Panc1 (cell line): Measurements from ENCODE around the gene ITGB5. TPM values are rescaled to one million over a fixed set of nuclear protein-coding genes. Genes with fewer than 3 reads are reported as not detected.

Experiments
- ATAC-seq: fragments of 200-7000 bp; cut with Tn5 transposase; 2 replicates; pipeline ENCODE4 v1.9.1; 2020; ENCODE audit warnings: mild to moderate bottlenecking, moderate library complexity
- BruUV-seq: library from RNA; stranded (reverse); fragments of 400-500 nt; replicated peaks from 2 replicates; lab custom pipeline; 2021; lab: Mats Ljungman, UMichigan
- CTCF ChIA-PET: fragments of 300-600 bp; sonication (Branson Sonifier 250); formaldehyde crosslinking; loops from one replicate; lab custom pipeline; 2022; ENCODE audit warnings: antibody characterized with exemption; lab: Charles Lee
- POLR2A ChIA-PET: fragments of 300-600 bp; sonication (Branson Sonifier 250); formaldehyde crosslinking; loops from one replicate; lab custom pipeline; 2022; ENCODE audit warnings: antibody characterized with exemption; lab: Charles Lee
- DNase-seq: peaks from one replicate; pipeline ENCODE4 v3.0.0-alpha.2; 2010; ENCODE audit warnings: low read depth, low spot score
- H3K27ac ChIP-seq: 2 replicates; pipeline ENCODE4 v1.5.1; 2011; ENCODE audit warnings: mild to moderate bottlenecking, low read length, inconsistent platforms
- H3K27me3 ChIP-seq: fragments of 200-500 bp; sonication (Bioruptor generic); 2 replicates; pipeline ENCODE4 v1.6.0; 2014; ENCODE audit warnings: low read length, inconsistent platforms; ENCODE audit not compliant: control insufficient read depth, insufficient read depth
- H3K36me3 ChIP-seq: fragments of 200-500 bp; sonication (Bioruptor generic); 2 replicates; pipeline ENCODE4 v1.5.1; 2014; ENCODE audit warnings: inconsistent platforms, mild to moderate bottlenecking, low read length, moderate library complexity; ENCODE audit not compliant: control insufficient read depth, insufficient read depth
- H3K4me1 ChIP-seq: 2 replicates; pipeline ENCODE4 v1.5.1; 2011; ENCODE audit warnings: inconsistent platforms, mild to moderate bottlenecking, low read length, moderate library complexity; ENCODE audit not compliant: control insufficient read depth, insufficient read depth
- H3K4me3 ChIP-seq, 2 experiments: 2 replicates each; pipeline ENCODE4 v1.5.1; 2011 to 2012; ENCODE audit warnings: low read depth in 2 of 2, low read length in 2 of 2, mild to moderate bottlenecking in 2 of 2, inconsistent platforms in 1 of 2, moderate library complexity in 1 of 2
- H3K9me3 ChIP-seq: fragments of 200-500 bp; sonication (Bioruptor generic); 2 replicates; pipeline ENCODE4 v1.5.1; 2014; ENCODE audit warnings: low read depth, mild to moderate bottlenecking, inconsistent platforms, low read length, moderate library complexity; ENCODE audit not compliant: control insufficient read depth, insufficient read depth
- POLR2AphosphoS5 ChIP-seq: IDR thresholded peaks from 2 replicates; pipeline ENCODE4 v1.6.1; 2012; ENCODE audit warnings: mild to moderate bottlenecking, low read depth, low read length, moderate library complexity
- SIN3A ChIP-seq: IDR thresholded peaks from 2 replicates; pipeline ENCODE4 v1.6.1; 2012; ENCODE audit warnings: low read depth, mild to moderate bottlenecking, low read length, moderate library complexity, borderline replicate concordance; ENCODE audit not compliant: insufficient read depth
- TCF7L2 ChIP-seq: IDR thresholded peaks from 2 replicates; pipeline ENCODE4 v1.6.1; 2011; ENCODE audit warnings: mild to moderate bottlenecking, low read depth, low read length, inconsistent platforms
- in situ Hi-C: cut with HindIII; loops from 2 replicates; pipeline ENCODE4 v1.10.0; 2016; ENCODE audit warnings: low sequenced_read_pairs, low pct_unique_long_range_greater_than_20kb
- intact Hi-C: fragments of 100-400 bp; cut with micrococcal nuclease; formaldehyde crosslinking; loops from one replicate; pipeline ENCODE4 v1.10.0; 2022; ENCODE audit not compliant: unreplicated experiment
- total RNA-seq: library from RNA; stranded (reverse); gene quantifications from one replicate; pipeline ENCODE4 v1.2.1, GENCODE V29; 2021; ENCODE audit not compliant: unreplicated experiment
- TF ChIP-seq, protein P1 (sequence below), 2 experiments: IDR thresholded peaks; 2 replicates each; pipeline ENCODE4 v1.6.1; 2011 to 2012; ENCODE audit warnings: low read depth in 2 of 2, control low read depth in 1 of 2, low read length in 1 of 2, mild to moderate bottlenecking in 1 of 2, moderate library complexity in 1 of 2; ENCODE audit not compliant: insufficient read depth in 1 of 2
- TF ChIP-seq, protein P2 (sequence below): fragments of 450-650 bp; IDR thresholded peaks from 2 replicates; pipeline ENCODE4 v1.5.1; 2017; ENCODE audit warnings: mild to moderate bottlenecking

ITGB5 gene
- total RNA-seq, 1 experiment from 2014 or later: 446 TPM

DNA sequence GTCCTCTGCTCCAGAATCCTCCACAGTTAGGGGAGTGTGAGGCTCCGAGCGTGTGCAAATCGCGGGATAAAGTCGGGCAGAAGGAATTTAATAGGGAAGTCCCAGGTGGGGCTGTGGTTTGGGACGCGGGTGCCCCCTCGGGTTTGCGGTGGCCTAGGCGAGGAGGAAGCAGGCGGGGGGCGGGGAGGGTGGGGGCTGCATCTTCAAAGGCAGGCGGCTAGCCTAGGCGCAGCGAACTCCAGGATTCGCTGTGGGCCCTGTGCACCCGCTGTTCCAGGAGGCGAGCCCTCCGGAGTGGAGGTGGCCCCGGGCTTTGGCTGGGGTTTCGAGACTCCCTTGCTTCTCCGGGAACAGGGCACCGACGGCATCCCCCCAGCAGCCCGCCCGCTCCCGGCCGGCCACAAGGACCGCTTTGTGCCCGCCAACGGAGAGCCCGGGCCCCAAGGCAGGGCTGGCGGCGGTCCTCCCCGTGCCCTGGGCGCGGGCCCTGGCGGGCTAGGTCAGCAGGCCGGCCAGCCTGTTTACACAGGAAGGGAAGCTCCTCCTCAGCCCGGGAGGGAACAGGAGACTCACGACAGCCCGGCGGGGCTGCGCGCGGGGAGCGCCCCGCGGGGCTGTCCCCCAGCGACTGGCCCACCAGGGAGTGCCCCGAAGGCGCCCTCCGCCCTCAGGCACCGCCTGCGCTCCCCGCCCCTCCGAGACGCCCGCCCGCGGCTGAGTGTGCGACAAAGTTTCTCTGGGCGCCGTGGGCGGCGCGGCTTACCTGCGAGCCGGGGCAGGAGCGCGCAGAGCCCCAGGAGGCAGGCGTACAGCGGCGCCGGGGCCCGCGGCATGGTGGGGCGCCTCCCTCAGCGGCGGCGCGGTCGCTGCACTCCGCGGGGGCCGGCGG is 753 bp downstream of the ITGB5 start:
- DNase-seq: no peak
- peak; percentile 51; the same call in 1 of the 2 replicates for TF ChIP-seq SIN3A
- TF ChIP-seq TCF7L2: peak; percentile 63
- peak; percentile 46; the same call in 1 of the 2 replicates for TF ChIP-seq POLR2AphosphoS5
- TF ChIP-seq, protein P1, sequence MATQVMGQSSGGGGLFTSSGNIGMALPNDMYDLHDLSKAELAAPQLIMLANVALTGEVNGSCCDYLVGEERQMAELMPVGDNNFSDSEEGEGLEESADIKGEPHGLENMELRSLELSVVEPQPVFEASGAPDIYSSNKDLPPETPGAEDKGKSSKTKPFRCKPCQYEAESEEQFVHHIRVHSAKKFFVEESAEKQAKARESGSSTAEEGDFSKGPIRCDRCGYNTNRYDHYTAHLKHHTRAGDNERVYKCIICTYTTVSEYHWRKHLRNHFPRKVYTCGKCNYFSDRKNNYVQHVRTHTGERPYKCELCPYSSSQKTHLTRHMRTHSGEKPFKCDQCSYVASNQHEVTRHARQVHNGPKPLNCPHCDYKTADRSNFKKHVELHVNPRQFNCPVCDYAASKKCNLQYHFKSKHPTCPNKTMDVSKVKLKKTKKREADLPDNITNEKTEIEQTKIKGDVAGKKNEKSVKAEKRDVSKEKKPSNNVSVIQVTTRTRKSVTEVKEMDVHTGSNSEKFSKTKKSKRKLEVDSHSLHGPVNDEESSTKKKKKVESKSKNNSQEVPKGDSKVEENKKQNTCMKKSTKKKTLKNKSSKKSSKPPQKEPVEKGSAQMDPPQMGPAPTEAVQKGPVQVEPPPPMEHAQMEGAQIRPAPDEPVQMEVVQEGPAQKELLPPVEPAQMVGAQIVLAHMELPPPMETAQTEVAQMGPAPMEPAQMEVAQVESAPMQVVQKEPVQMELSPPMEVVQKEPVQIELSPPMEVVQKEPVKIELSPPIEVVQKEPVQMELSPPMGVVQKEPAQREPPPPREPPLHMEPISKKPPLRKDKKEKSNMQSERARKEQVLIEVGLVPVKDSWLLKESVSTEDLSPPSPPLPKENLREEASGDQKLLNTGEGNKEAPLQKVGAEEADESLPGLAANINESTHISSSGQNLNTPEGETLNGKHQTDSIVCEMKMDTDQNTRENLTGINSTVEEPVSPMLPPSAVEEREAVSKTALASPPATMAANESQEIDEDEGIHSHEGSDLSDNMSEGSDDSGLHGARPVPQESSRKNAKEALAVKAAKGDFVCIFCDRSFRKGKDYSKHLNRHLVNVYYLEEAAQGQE (IDR thresholded peaks at IDR 0.05; ENCODE audit: insufficient read depth in 1 of 2, low read depth in 2 of 2, low read length in 1 of 2): no peak
- TF ChIP-seq, protein P2, sequence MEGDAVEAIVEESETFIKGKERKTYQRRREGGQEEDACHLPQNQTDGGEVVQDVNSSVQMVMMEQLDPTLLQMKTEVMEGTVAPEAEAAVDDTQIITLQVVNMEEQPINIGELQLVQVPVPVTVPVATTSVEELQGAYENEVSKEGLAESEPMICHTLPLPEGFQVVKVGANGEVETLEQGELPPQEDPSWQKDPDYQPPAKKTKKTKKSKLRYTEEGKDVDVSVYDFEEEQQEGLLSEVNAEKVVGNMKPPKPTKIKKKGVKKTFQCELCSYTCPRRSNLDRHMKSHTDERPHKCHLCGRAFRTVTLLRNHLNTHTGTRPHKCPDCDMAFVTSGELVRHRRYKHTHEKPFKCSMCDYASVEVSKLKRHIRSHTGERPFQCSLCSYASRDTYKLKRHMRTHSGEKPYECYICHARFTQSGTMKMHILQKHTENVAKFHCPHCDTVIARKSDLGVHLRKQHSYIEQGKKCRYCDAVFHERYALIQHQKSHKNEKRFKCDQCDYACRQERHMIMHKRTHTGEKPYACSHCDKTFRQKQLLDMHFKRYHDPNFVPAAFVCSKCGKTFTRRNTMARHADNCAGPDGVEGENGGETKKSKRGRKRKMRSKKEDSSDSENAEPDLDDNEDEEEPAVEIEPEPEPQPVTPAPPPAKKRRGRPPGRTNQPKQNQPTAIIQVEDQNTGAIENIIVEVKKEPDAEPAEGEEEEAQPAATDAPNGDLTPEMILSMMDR: no peak; the same call in 1 of the 2 replicates
- no TSS peak for BruUV-seq
- Histone ChIP-seq H3K27me3 (no peaks in the 10 kb centered on the region), H3K36me3 (no peaks in the 10 kb centered on the region), H3K9me3 (no peaks in the 10 kb centered on the region), H3K4me3 (peak overlapping the region; percentile 71 to 76), H3K27ac (peak overlapping the region; percentile 91), H3K4me1 (peaks cover 47% of the 10 kb centered on the region)
- intact Hi-C loops: no loop called here
- POLR2A ChIA-PET: interaction anchor here (0.9 kb wide), 1 partner anchor 9 kb away, joined by 3 read pairs; no protein-coding TSS in a partner anchor
- in situ Hi-C loops: no loop called here
- peak; percentile 72 for ATAC-seq
- CTCF ChIA-PET: interaction anchor here (0.6 kb wide), 1 partner anchor 126 kb away, joined by 4 read pairs; no protein-coding TSS in a partner anchor

GRCh38 chr3:124885466-124886167 is 1.5 kb downstream of the ITGB5 start:
- BruUV-seq: TSS peak; percentile 77
- H3K27ac ChIP-seq: peak overlapping the region; percentile 91
- H3K36me3 ChIP-seq: no peaks in the 10 kb centered on the region
- no peak for DNase-seq
- peak overlapping the region; percentile 71 to 76 for H3K4me3 ChIP-seq
- POLR2A ChIA-PET: no interaction called here
- H3K4me1 ChIP-seq: peaks cover 48% of the 10 kb centered on the region
- intact Hi-C loops (no loop called here), in situ Hi-C loops (no loop called here)
- H3K9me3 ChIP-seq: no peaks in the 10 kb centered on the region
- CTCF ChIA-PET: no interaction called here
- TF ChIP-seq TCF7L2: no peak
- TF ChIP-seq, protein P2: no peak
- no peak for TF ChIP-seq SIN3A
- TF ChIP-seq POLR2AphosphoS5: no peak
- TF ChIP-seq, protein P1 (IDR thresholded peaks at IDR 0.05; ENCODE audit: insufficient read depth in 1 of 2, low read depth in 2 of 2, low read length in 1 of 2): no peak
- H3K27me3 ChIP-seq: no peaks in the 10 kb centered on the region
- ATAC-seq: no peak
